GM21367 (cell line): ENCODE data around the gene GALNT10.

Source experiments
- ATAC-seq: cut with Tn5 transposase; IDR thresholded peaks from one replicate; pipeline ENCODE4 v1.9.1; 2021; ENCODE audit not compliant: unreplicated experiment

GALNT10 gene

GRCh38 chr5:154317916-154318315, 127.4 kb downstream of the GALNT10 start:
- ATAC-seq: no peak

DNA sequence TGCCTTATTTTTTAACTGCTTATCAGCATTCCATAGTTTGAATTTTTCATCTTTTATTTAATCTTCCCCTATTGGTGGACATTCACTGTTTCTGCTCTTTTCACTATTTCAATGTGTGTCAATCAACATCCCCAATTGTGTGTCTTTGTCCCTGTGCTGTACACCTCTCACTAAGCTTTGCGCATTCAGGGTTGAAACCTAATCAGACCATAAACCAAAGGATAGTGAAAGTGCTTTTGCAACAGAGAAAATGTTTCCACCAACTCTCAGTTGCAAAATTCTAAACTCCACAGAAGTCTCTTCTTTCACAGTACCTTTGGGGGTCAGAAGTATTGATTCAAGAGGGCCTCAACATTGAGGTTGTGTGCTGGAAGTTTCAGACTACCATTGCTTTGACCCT, 128.2 kb downstream of the GALNT10 start:
- no peak for ATAC-seq

DNA sequence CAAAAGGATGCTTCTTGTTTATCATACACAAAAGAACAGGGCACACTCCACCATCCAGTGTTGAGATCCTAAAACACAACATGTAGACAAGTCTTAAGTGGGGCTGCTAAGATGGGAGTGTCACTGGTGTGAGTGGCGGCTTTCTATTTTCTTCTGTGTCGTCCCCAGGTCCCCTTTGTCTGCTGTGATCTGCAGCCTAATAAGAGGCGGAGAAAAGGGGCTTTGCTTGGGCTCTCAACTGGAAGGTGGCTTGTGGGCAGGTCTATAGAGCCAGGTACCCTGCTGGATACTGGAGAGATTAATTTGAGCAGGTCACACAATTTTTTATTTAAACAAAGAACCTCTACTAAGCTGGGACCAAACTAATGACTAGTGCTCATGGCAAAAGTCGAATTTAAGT, 129.2 kb downstream of the GALNT10 start:
- no peak for ATAC-seq

GRCh38 chr5:154320224-154321089, 129.9 kb downstream of the GALNT10 start:
- no peak for ATAC-seq

DNA sequence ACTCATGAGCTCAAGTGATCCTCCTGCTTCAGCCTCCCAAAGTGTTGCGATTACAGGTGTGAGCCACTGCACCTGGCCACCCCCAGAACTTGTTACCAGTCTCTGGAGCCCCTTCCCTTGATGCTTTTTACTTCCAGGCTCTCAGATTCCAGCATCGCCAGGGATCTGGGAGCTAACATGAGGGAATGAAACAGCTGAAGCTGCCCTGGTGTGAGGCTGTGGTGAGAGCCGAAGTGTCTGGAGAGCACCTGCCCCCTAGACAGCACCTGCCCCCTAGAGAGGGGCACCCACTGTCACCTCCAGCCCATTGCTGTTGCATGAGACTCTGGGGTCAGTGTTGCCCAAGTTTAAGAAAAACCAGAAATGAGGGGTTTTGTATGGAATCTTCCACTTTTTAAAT, 131.0 kb downstream of the GALNT10 start:
- no peak for ATAC-seq

DNA sequence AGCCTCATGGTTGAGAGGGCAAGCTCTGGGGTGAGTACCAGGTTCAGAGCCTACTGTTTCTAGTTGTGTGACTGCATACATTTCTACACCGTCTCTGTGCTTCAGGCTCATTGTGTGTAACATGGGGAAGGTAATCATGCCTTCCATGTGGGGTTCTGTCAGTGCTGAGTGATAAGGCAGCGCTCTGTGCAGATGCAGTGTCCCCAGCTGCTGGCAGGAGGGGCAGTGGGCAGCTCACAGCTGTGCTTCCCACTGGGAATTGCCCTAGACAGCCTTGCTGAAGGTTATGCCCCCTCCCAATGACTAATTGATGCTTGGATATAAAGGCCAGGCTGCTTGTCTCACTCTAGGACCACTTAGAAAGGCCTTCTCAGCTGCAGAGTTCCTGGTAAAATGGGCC, 133.5 kb downstream of the GALNT10 start:
- no peak for ATAC-seq

GRCh38 chr5:154325566-154325965, 135.0 kb downstream of the GALNT10 start:
- ATAC-seq: no peak

DNA sequence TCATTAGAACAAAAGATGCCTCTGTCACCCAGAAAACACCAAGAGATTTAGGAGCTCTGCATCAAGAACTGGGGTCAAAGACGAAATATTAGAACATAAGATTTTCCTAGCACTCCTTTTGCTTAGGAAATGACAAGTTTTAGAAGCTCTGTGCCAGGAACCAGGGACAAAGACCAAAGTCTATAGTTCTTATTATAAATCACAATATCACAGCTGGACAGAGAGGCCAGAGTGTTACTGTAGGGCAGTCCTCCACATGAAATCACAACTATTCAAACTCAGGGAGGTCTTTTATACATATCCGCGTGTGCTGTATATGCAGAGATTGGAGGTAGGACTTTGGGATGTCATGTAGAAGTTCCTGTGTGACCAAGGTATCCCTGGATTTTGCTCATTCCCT, 138.5 kb downstream of the GALNT10 start:
- no peak for ATAC-seq

DNA sequence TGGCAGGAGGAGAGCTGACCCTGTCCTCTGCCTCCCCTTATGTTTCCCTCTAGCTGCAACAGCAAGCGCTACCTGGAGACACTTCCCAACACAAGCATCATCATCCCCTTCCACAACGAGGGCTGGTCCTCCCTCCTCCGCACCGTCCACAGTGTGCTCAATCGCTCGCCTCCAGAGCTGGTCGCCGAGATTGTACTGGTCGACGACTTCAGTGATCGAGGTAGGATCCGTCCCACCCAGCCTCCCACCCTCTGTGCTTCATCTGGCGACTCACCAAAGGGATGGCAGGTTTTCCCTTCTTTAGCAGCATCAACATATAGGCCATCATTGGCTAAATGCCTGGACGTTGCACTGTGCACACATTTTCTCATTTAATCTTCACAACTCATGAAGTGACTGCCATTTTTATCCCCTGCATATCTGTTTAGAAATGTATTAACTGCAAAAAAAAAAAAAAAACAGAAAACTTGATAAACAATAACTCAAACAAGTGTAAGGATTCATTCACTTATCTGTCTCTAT, 139.0 kb downstream of the GALNT10 start:
- ATAC-seq: no peak

- ATAC-seq: no peak
These were observed 139.6 kb downstream of the GALNT10 start for GRCh38 chr5:154330097-154330667.

DNA sequence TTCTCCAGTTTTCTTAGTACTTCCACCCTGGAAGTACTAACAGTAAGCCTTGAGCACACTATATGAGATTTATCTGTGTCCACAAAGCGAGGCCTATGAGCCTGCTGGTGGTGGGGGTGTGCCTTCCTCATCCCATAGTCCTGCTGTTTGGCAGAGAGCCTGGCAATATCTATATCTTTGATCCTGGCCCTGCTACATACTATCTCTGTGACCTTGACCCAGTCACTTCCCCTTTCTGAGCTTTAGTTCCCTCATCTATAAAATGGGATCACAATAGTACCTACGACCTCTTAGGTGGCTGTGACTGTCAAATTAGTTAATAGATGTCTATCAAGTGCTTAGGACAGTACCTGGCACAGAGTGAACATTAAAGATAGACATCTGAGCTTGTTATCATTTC, 140.7 kb downstream of the GALNT10 start:
- ATAC-seq: no peak

DNA sequence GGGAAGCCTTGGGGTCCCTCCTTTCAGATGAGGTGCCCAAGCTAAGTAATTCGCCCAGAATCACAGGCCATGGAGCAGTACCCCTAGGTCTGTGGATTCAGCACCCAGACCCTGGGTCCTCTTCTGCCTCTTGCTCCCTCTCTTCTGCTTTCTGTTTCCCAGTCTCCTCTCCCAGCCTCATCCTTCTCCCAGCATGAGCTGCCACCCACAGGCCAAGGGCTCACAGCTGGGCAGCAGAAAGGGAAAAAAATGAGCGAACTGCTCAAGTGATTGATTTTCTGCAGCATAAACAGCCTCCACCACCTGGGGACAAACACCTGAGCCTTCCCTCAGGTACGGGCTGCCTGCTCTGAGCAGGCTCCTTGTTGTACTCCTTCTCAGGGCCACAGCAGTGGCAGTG, 141.4 kb downstream of the GALNT10 start:
- ATAC-seq: no peak

GRCh38 chr5:154332451-154332850, 141.9 kb downstream of the GALNT10 start:
- ATAC-seq: no peak

GRCh38 chr5:154333016-154333415, 142.5 kb downstream of the GALNT10 start:
- ATAC-seq: no peak

- ATAC-seq: no peak
These were observed 144.0 kb downstream of the GALNT10 start for GRCh38 chr5:154334406-154335064.

- no peak for ATAC-seq
These were observed 144.5 kb downstream of the GALNT10 start for GRCh38 chr5:154335065-154335448.

- no peak for ATAC-seq
These were observed 151.1 kb downstream of the GALNT10 start for GRCh38 chr5:154341620-154342019.

GRCh38 chr5:154342211-154342610, 151.7 kb downstream of the GALNT10 start:
- ATAC-seq: no peak

- ATAC-seq: no peak
These were observed 152.4 kb downstream of the GALNT10 start for GRCh38 chr5:154342963-154343362.

GRCh38 chr5:154344461-154344860, 153.9 kb downstream of the GALNT10 start:
- ATAC-seq: no peak

GRCh38 chr5:154345255-154345952, 154.9 kb downstream of the GALNT10 start:
- peak; percentile 50 for ATAC-seq
